HG02884 (cell line): Measurements from ENCODE around the gene IL36B.
"Not testable (repeated sequence)": the region's sequence is repeated elsewhere in the genome, so short reads cannot be mapped to it uniquely, and the experiment has no call there.

ENCODE experiments used
- ATAC-seq: cut with Tn5 transposase; IDR thresholded peaks from one replicate; pipeline ENCODE4 v1.9.1; 2021; ENCODE audit warnings: mild to moderate bottlenecking, moderate library complexity; ENCODE audit not compliant: unreplicated experiment

The IL36B gene

GRCh38 chr2:113052396-113052917 is at the start of gene IL36B:
IL36B (minus strand) TSS chr2:113052867.
- ATAC-seq, result no peak

DNA sequence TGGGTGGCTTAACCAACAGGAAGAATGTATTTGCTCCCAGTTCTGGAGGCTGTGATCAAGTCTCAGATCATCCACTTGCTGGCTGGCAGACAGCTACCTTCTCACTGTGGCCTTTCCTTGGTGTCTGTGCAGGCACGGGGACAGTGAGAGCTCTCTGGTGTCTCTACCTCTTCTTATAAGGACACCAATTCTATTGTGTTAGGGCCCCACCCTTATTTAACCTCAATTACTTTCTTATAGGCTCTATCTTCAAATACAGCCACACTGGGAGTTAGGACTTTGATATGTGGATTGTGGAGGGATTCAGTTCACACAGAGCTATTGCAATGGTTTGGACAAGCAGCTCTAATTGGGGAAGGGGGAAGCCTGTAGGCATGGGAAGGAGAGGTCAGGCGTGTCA is 49.5 kb upstream of the IL36B start:
- no peak for ATAC-seq

DNA sequence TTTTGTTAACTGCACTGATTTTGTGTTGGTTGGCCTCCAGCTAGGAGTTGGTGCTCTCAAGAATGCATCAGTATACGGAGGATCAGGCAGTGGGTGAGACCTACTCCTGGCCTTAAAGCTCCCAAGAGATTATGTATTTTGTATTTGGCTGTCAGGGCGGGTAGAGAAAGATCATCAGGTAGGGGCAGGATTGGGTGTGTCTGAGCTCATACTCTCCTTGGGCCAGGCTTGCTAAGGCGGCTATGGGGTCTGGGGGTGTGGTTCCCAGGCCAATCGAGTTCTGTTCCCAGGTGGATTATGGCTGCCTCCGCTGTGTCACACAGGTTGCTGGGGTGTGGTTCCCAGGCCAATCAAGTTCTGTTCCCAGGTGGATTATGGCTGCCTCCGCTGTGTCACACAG is 45.9 kb upstream of the IL36B start:
- ATAC-seq, result no peak

DNA sequence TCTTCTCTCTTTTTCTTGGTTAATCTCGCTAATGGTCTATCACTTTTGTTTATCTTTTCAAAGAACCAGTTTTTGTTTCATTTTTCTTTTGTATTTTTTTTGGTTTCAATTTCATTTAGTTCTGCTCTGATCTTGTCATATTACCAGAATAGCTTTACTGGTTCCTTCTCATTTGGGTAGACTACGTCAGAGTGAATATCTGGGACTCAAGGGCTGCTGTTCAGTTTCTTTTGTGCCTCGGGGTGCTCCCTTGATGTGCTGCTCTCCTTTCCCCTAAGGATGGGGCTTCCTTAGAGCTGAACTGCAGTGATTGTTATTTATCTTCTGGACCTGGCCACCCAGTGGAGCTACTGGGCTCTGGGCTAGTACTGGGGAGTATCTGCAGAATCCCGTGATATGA is 45.4 kb upstream of the IL36B start:
- no peak for ATAC-seq

GRCh38 chr2:113096842-113097618 is 44.4 kb upstream of the IL36B start:
- not testable (repeated sequence) for ATAC-seq

DNA sequence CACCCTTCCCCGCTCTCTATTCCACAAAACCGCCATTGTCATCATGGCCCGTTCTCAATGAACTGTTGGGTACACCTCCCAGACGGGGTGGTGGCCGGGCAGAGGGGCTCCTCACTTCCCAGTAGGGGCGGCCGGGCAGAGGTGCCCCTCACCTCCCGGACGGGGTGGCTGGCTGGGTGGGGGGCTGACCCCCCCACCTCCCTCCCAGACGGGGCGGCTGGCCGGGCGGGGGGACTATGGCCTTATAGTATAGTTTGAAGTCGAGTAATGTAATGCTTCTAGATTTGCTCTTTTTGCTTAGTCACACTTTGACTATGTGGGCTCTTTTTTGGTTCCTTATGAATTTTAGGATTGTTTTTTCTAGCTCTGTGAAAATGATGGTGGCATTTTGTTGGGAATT is 43.6 kb upstream of the IL36B start:
- ATAC-seq, result not testable (repeated sequence)

DNA sequence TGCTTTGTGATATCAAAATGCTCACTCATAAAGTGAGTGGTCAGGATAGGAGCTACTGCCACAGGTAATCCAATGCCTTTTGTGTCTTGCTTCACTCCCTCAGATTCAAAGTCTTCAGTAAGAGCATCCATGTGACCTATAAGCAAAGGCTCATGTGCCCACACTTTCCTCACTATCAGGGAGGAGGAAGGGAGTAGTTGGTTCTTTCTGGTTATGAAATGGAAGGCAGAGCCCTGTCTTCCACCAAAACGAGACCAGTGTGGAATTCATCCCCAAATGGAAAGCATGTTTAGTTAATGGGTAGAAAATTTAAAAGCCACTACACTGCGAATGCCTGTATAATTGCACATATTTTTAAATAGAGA is 40.9 kb upstream of the IL36B start:
- ATAC-seq, result no peak

GRCh38 chr2:113092864-113093612 is 40.4 kb upstream of the IL36B start:
- no peak for ATAC-seq

GRCh38 chr2:113091231-113091896 is 38.7 kb upstream of the IL36B start:
- no peak for ATAC-seq

DNA sequence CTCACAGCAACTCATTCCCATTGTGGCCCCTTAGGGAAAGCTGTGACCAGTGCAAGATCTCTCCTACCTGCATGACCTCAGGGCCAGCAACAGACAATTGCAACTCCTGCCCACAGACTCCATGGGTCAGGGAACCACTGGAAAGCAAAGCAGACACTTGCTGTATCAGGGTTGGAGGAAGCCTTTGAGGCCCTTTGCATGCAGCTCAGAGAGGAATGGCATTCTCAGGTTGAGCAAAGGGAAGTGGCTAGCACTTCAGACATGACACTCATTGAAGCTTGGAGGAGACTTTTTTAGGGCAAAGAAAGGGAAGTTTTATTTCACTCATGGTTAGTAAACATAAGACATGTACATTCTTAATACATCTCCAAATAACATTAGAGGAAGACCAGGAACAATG is 37.2 kb upstream of the IL36B start:
- no peak for ATAC-seq

GRCh38 chr2:113088213-113088992 is 35.7 kb upstream of the IL36B start:
- ATAC-seq, result no peak

- ATAC-seq, result no peak
These were observed 32.9 kb upstream of the IL36B start for GRCh38 chr2:113085542-113085941.

DNA sequence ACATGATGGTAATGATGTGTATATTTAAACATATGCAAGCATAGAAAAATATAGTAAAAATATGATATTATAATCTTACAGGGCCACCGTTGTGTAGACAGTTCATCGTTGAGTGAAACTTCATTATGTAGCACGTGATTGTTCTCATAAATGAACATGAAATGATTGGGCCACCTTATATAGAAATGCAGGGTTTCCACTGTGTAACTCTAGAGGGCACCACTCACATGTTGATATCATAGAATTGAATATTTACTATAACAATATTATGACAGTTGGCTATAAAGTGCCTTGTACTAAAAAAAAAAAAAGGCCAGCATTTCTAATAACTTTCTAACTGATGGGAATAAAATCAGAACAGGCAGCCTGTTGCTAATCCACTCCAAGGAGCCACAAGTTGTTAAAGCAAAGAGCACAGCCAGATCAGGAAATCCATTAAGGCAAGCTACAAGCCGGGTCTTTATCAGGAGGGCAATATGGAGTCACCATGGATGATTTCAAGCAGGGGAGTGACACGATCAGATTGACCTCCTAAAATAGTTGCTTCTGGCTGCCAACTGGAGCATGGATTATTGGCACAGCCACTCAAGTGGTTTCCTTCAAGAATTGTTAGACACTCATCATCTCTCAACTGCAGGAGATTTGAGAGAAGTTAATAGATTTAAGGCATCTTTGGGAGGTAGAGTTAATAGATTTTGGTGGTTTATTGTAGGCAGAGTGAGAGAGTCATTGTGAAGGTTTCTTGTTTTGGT is 31.8 kb upstream of the IL36B start:
- ATAC-seq, result no peak

DNA sequence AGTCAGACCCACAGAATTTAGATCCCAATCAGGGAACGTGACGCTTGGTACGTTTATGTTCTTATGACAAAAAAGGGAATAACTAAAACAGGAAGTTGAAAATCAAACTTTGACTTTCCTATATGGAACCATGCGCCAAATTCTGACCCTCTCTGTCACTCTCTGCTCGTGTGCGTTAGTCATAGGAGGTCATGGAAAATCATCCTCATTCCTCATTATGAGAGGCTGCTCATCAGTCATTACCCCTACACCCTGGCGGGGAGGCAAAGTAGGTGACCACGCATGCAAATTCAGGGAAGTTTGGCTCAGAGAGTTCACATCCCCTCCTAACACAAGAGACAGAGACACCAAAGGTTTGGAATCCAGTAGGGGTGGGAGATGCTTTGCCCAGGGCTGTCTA is 30.6 kb upstream of the IL36B start:
- no peak for ATAC-seq

- no peak for ATAC-seq
These were observed 29.0 kb upstream of the IL36B start for GRCh38 chr2:113081488-113082210.

DNA sequence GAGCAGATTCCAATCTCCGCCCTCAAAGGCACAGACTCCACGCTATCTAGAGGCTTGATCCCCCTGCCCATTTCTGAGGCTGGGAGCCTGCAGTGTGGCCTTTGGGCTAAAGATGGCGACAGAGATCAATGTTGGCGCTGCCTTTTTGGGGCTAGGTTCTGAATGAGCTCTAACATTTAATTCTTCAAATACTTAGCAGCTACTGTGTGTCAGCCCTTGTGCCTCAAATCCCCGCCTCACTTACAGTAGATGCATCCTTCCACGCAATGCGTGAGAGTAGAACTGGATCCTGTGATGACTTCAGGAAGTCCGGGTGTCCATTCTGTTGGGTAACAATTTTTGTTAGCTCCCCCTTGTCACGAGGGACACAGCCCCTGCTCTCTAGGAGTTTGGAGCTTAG is 27.5 kb upstream of the IL36B start:
- ATAC-seq, result peak; percentile 50

DNA sequence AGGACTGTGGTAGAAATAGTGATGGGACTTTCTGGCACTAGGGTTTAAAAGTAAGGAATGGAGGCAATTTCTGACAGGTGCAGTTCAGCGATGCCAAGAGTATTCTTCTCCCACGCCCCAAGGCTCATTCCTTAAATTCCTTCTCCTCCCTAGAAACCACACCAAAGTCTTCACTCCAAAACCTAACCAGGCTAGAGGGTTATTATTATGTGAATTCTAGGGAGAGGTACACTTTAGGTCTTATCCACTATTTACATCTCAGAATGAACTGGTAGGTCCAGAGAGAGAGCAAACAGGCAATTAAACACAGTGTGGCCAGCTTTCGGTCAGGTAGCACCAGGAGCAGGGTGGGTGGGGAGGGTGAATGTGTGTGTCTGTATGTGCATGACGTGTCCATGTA is 26.5 kb upstream of the IL36B start:
- no peak for ATAC-seq

GRCh38 chr2:113078350-113078839 is 25.7 kb upstream of the IL36B start:
- ATAC-seq, result no peak

DNA sequence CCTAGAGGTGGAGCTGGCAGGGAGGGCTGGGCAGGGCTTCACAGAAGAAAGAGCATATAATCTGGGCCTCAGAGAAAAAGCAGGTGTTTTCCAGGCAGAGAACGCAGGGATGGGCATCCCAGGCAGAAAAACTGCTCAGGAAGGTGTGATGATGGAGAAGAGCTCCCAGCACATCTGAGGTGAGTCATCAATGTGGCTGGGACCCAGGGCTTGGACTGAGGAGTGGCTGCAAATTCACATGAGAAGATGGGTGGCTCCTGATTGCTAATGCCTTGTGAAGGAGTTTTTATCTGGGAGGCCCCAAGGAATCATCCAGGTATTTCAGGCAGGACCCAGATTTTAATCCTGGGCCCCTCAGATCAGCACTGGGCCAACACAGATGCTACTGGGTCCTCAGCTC is 25.3 kb upstream of the IL36B start:
- no peak for ATAC-seq
